ENCODE results near the gene SPNS2.

SPNS2 gene

DNA sequence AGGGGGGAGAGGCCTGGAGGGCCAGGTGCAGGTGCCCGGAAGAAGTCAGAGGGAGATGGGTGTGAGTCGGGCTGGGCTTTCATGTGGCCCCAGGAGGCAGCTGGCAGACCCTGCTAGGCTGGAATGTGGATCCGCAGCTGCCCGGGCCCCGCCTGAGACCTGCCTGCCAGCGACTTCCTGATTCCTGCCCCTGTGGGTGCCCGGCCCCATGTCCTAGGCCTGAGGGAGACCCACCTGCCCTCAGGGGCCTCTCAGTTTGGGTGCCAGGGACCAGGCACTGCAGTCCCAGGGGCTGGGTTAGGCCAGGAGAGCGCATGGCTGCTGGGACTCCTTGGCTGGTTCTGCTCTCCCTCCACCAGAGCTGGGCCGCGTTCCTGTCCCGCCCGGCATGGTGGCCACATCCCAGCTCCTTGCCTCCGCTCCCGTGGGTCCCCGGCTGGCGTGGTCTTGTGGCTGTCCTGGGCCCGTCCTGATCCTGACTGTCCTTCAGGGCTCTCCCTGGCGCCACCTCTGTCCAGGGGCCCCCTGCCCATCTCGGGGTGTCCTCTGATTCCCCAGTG lies 22.1 kb upstream of the SPNS2 start:
- no peaks in the 10 kb centered on the region for H3K36me3 ChIP-seq (ENCODE audit: low read depth)
- no peaks in the 10 kb centered on the region for H3K9me3 ChIP-seq (ENCODE audit: severe bottlenecking)
- H3K4me1 ChIP-seq (ENCODE audit: insufficient read depth, poor library complexity, severe bottlenecking): no peaks in the 10 kb centered on the region
- no peak for DNase-seq (ENCODE audit: low spot score)
- H3K4me3 ChIP-seq (ENCODE audit: severe bottlenecking): no peak overlapping the region
- peak; percentile 56 for ATAC-seq (ENCODE audit: low read depth)
- TF ChIP-seq, protein P1, sequence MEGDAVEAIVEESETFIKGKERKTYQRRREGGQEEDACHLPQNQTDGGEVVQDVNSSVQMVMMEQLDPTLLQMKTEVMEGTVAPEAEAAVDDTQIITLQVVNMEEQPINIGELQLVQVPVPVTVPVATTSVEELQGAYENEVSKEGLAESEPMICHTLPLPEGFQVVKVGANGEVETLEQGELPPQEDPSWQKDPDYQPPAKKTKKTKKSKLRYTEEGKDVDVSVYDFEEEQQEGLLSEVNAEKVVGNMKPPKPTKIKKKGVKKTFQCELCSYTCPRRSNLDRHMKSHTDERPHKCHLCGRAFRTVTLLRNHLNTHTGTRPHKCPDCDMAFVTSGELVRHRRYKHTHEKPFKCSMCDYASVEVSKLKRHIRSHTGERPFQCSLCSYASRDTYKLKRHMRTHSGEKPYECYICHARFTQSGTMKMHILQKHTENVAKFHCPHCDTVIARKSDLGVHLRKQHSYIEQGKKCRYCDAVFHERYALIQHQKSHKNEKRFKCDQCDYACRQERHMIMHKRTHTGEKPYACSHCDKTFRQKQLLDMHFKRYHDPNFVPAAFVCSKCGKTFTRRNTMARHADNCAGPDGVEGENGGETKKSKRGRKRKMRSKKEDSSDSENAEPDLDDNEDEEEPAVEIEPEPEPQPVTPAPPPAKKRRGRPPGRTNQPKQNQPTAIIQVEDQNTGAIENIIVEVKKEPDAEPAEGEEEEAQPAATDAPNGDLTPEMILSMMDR (IDR thresholded peaks at IDR 0.05; ENCODE audit: poor library complexity, severe bottlenecking): no peak
- H3K27ac ChIP-seq (ENCODE audit: poor library complexity, severe bottlenecking): no peak overlapping the region
- no peaks in the 10 kb centered on the region for H3K27me3 ChIP-seq (ENCODE audit: insufficient read depth, poor library complexity, severe bottlenecking)

DNA sequence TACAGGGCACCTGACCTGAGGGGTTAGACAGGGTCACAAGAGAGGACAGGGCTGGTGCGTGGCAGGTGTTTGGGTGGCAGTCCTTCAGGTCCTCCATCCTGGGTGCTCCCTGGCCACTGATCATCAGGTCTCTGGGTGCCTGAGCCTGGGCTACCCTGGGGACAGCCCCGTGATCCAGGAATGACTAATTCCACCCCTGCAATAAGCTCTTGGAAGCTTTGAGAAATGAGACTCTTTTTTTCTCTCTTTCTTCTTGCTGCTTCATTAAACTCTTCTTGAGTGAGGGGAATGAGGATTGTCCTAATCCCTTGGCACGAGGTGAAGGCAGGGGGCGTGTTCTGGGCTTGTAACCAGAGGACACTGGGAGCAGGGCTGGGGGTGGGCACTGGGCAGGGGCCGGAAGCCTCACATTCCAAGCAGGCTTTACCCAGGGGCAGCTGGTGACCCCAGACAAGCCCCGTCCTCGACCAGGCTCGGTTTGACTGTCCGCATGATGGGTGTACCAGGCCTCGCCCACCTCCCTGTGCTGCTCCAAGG lies 21.4 kb upstream of the SPNS2 start:
- H3K27me3 ChIP-seq (ENCODE audit: insufficient read depth, poor library complexity, severe bottlenecking): no peaks in the 10 kb centered on the region
- no peak overlapping the region for H3K4me3 ChIP-seq (ENCODE audit: severe bottlenecking)
- H3K9me3 ChIP-seq (ENCODE audit: severe bottlenecking): no peaks in the 10 kb centered on the region
- TF ChIP-seq, protein P1 (IDR thresholded peaks at IDR 0.05; ENCODE audit: poor library complexity, severe bottlenecking): no peak
- H3K36me3 ChIP-seq (ENCODE audit: low read depth): no peaks in the 10 kb centered on the region
- H3K27ac ChIP-seq (ENCODE audit: poor library complexity, severe bottlenecking): no peak overlapping the region
- DNase-seq (ENCODE audit: low spot score) (no peak), ATAC-seq (ENCODE audit: low read depth) (no peak)
- no peaks in the 10 kb centered on the region for H3K4me1 ChIP-seq (ENCODE audit: insufficient read depth, poor library complexity, severe bottlenecking)

DNA sequence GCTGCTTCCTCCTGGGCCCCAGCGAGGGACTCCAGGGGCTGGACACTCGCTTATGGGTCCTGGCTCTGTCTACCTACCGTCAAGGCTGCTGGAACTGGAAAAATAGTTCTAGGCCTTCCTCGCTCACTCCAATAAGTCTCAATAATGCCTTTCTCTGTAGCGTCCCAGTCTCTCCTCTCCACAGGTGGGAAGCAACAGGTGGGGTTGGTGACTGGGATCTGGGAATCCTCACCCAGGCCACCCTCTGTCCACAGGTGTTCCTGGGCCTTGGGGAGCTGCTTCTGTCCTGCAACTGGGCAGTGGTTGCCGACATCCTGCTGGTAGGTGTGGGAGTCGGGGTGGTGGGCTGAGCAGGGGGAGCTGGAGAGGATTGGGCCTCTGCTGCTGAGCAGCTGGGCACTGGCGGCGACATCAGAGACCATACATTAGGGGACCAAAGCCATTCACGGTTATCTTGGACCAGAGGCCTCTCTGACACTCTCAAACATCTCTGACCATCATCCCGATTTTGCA lies 20.3 kb upstream of the SPNS2 start:
- TF ChIP-seq, protein P1 (IDR thresholded peaks at IDR 0.05; ENCODE audit: poor library complexity, severe bottlenecking): no peak
- DNase-seq (ENCODE audit: low spot score): no peak
- no peak for ATAC-seq (ENCODE audit: low read depth)
- no peaks in the 10 kb centered on the region for H3K27me3 ChIP-seq (ENCODE audit: insufficient read depth, poor library complexity, severe bottlenecking)
- H3K4me1 ChIP-seq (ENCODE audit: insufficient read depth, poor library complexity, severe bottlenecking): peaks cover 10% of the 10 kb centered on the region
- H3K27ac ChIP-seq (ENCODE audit: poor library complexity, severe bottlenecking): no peak overlapping the region
- H3K36me3 ChIP-seq (ENCODE audit: low read depth): no peaks in the 10 kb centered on the region
- H3K4me3 ChIP-seq (ENCODE audit: severe bottlenecking): no peak overlapping the region
- H3K9me3 ChIP-seq (ENCODE audit: severe bottlenecking): no peaks in the 10 kb centered on the region

DNA sequence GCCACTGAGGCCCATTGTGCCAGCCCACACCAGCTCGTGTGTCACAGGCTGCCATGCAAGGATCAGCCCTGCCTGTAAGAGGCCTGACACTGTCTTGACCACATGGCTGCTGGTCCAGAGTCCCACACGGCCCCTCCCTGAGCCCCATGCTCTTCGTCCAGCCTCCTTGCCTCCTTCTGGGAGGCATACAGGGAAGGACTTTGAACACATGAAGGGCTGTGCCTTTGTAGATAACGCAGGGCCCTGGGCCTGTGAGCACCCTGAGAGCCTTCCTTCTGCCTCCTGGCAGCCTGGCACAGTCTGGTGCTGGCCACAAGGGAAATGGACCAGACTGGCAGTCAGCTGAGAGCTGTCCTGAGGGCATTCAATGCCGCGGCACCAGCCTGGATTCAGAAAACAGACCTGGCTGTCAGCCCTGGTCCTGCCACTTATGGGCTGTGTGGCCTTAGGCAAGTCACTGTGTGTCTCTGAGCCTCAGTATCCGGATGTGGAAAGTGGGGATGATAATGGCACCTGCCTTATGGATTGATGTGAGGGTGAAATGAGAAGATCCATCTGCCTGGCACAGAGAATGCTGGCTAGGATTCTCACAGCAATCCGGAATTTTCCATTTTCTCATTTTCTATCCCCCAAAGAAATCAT lies 19.2 kb upstream of the SPNS2 start:
- Histone ChIP-seq H3K9me3 (ENCODE audit: severe bottlenecking) (no peaks in the 10 kb centered on the region), H3K4me1 (ENCODE audit: insufficient read depth, poor library complexity, severe bottlenecking) (peaks cover 16% of the 10 kb centered on the region), H3K4me3 (ENCODE audit: severe bottlenecking) (no peak overlapping the region), H3K27me3 (ENCODE audit: insufficient read depth, poor library complexity, severe bottlenecking) (no peaks in the 10 kb centered on the region), H3K27ac (ENCODE audit: poor library complexity, severe bottlenecking) (no peak overlapping the region), H3K36me3 (ENCODE audit: low read depth) (no peaks in the 10 kb centered on the region)
- TF ChIP-seq, protein P1 (IDR thresholded peaks at IDR 0.05; ENCODE audit: poor library complexity, severe bottlenecking): no peak
- DNase-seq (ENCODE audit: low spot score) (no peak), ATAC-seq (ENCODE audit: low read depth) (no peak)
